ENCODE results near the gene PCDH15. TPM values are rescaled to one million over a fixed set of nuclear protein-coding genes. Genes with fewer than 3 reads are reported as not detected.

Gene PCDH15
- total and polyA plus RNA-seq, 3 donors from 2014 or later: 1.7 to 3.2 (median 2.8) TPM

GRCh38 chr10:53898532-53898931 is 902.5 kb downstream of the PCDH15 start:
- H3K4me3 ChIP-seq: no peak overlapping the region
- no peaks in the 10 kb centered on the region for H3K4me1 ChIP-seq
- H3K27me3 ChIP-seq: no peaks in the 10 kb centered on the region
- H3K36me3 ChIP-seq (ENCODE audit: low read depth, missing control alignments): no peaks in the 10 kb centered on the region
- WGBS, 2 donors: 27 to 37% methylated on average over 1 of the region's 1 CpG
- H3K9me3 ChIP-seq: no peaks in the 10 kb centered on the region
- TF ChIP-seq CTCF (IDR thresholded peaks at IDR 0.05): no peak
- no peak for TF ChIP-seq POLR2A (IDR thresholded peaks at IDR 0.05)
- no peak overlapping the region for H3K27ac ChIP-seq
- no peak for DNase-seq
- intact Hi-C loops (cut with DNase I; ENCODE audit: low total_unique reads): no loop called here

- TF ChIP-seq POLR2A (IDR thresholded peaks at IDR 0.05) (no peak), CTCF (IDR thresholded peaks at IDR 0.05) (no peak)
- no peak overlapping the region for H3K4me3 ChIP-seq
- DNase-seq: no peak
- H3K36me3 ChIP-seq (ENCODE audit: low read depth, missing control alignments): no peaks in the 10 kb centered on the region
- no peaks in the 10 kb centered on the region for H3K9me3 ChIP-seq
- H3K27ac ChIP-seq: no peak overlapping the region
- H3K4me1 ChIP-seq: no peaks in the 10 kb centered on the region
- no peaks in the 10 kb centered on the region for H3K27me3 ChIP-seq
- intact Hi-C loops (cut with DNase I; ENCODE audit: low total_unique reads): no loop called here
- WGBS, 2 donors: 59 to 66% methylated on average over 5 of the region's 5 CpGs
These were observed 906.9 kb downstream of the PCDH15 start for GRCh38 chr10:53894145-53894544.

GRCh38 chr10:53893061-53893460 is 908.0 kb downstream of the PCDH15 start:
- 91 to 92% methylated on average over 1 of the region's 1 CpG for WGBS, 2 donors
- no peaks in the 10 kb centered on the region for H3K36me3 ChIP-seq (ENCODE audit: low read depth, missing control alignments)
- DNase-seq: no peak

GRCh38 chr10:53886325-53887300 is 914.4 kb downstream of the PCDH15 start:
- Histone ChIP-seq H3K9me3 (no peaks in the 10 kb centered on the region), H3K36me3 (ENCODE audit: low read depth, missing control alignments) (no peaks in the 10 kb centered on the region), H3K4me3 (no peak overlapping the region), H3K27me3 (no peaks in the 10 kb centered on the region), H3K27ac (no peak overlapping the region), H3K4me1 (no peaks in the 10 kb centered on the region)
- WGBS, 2 donors: 64 to 68% methylated on average over 9 of the region's 9 CpGs
- no peak for TF ChIP-seq CTCF (IDR thresholded peaks at IDR 0.05)
- TF ChIP-seq POLR2A (IDR thresholded peaks at IDR 0.05): no peak
- intact Hi-C loops (cut with DNase I; ENCODE audit: low total_unique reads): no loop called here
- DNase-seq: no peak

More at GRCh38 chr10:53893061-53893460, 908.0 kb downstream of the PCDH15 start:
- no peak overlapping the region for H3K4me3 ChIP-seq
- H3K27me3 ChIP-seq: no peaks in the 10 kb centered on the region
- H3K27ac ChIP-seq: no peak overlapping the region
- H3K4me1 ChIP-seq: no peaks in the 10 kb centered on the region
- H3K9me3 ChIP-seq: no peaks in the 10 kb centered on the region
- intact Hi-C loops (cut with DNase I; ENCODE audit: low total_unique reads): no loop called here
- TF ChIP-seq POLR2A (IDR thresholded peaks at IDR 0.05) (no peak), CTCF (IDR thresholded peaks at IDR 0.05) (no peak)

Data from testis (tissue), 3 donors.